K562 (cell line): ENCODE results near the gene TUFM. TPM values are rescaled to one million over a fixed set of nuclear protein-coding genes. Genes with fewer than 3 reads are reported as not detected.

Experiments
- ASH1L ChIP-seq: fragments of 450-650 bp; IDR thresholded peaks from 2 replicates; pipeline ENCODE4 v1.6.1; 2018; ENCODE audit warnings: borderline replicate concordance, mild to moderate bottlenecking, low read depth; ENCODE audit not compliant: partially characterized antibody
- BDP1 ChIP-seq: IDR thresholded peaks from 3 replicates; pipeline ENCODE4 v1.6.1; 2011; ENCODE audit not compliant: insufficient read length, insufficient read depth
- BMI1 ChIP-seq: fragments of 150-350 bp; IDR thresholded peaks from 2 replicates; pipeline ENCODE4 v1.6.1; 2014; ENCODE audit warnings: low read length
- BRCA1 ChIP-seq, 2 experiments: fragments of 450-650 bp in 1 of 2; sonication (generic) in 1 of 2; formaldehyde crosslinking in 1 of 2; IDR thresholded peaks; 2 replicates each; pipeline versions ENCODE4 v1.5.0 to v1.6.1; 2017 to 2020; ENCODE audit warnings: mild to moderate bottlenecking in 1 of 2, missing genetic modification reagents in 1 of 2
- ETS1 ChIP-seq: conservative IDR thresholded peaks from 2 replicates; pipeline ENCODE4 v1.6.1; 2011; ENCODE audit warnings: low read depth, mild to moderate bottlenecking, low read length; ENCODE audit not compliant: control insufficient read depth
- HNRNPL ChIP-seq: fragments of 200-400 bp; formaldehyde crosslinking; IDR thresholded peaks from 2 replicates; pipeline ENCODE4 v1.6.1; 2017; ENCODE audit warnings: low read depth, mild to moderate bottlenecking, low read length
- ID3 ChIP-seq, 2 experiments: fragments of 250-450 bp in 1 of 2; fragments of 450-650 bp in 1 of 2; sonication (Bioruptor Pico) in 1 of 2; IDR thresholded peaks; 2 replicates each; pipeline versions ENCODE4 v1.6.1 to v1.8.0; 2016 to 2021; ENCODE audit warnings: mild to moderate bottlenecking in 2 of 2, moderate library complexity in 2 of 2, missing compliant biosample characterization in 1 of 2, missing genetic modification characterization in 1 of 2
- LEF1 ChIP-seq: fragments of 450-650 bp; IDR thresholded peaks from 2 replicates; pipeline ENCODE4 v1.6.1; 2016; ENCODE audit warnings: mild to moderate bottlenecking
- MTA3 ChIP-seq: fragments of 450-650 bp; formaldehyde crosslinking; IDR thresholded peaks from 2 replicates; pipeline ENCODE4 v1.6.1; 2017; ENCODE audit warnings: mild to moderate bottlenecking, borderline replicate concordance
- PCBP2 ChIP-seq: fragments of 200-400 bp; formaldehyde crosslinking; IDR thresholded peaks from 2 replicates; pipeline ENCODE4 v1.6.1; 2018; ENCODE audit warnings: low read length, low read depth, mild to moderate bottlenecking, moderate library complexity; ENCODE audit not compliant: poor library complexity, severe bottlenecking
- ZBTB40 ChIP-seq, 2 experiments: fragments of 450-650 bp in 1 of 2; sonication (generic) in 1 of 2; formaldehyde crosslinking in 1 of 2; IDR thresholded peaks; 2 replicates each; pipeline versions ENCODE4 v1.7.1 to v1.9.0; 2016 to 2022; ENCODE audit warnings: inconsistent platforms in 1 of 2, mild to moderate bottlenecking in 1 of 2, missing genetic modification reagents in 1 of 2
- ZBTB9 ChIP-seq: fragments of 450-650 bp; formaldehyde crosslinking; IDR thresholded peaks from 2 replicates; pipeline ENCODE4 v1.4.0; 2020; ENCODE audit warnings: mild to moderate bottlenecking, moderate library complexity
- ZNF23 ChIP-seq: fragments of 250-450 bp; sonication (Bioruptor Pico); IDR thresholded peaks from 2 replicates; pipeline ENCODE4 v1.4.0; 2020; ENCODE audit warnings: mild to moderate bottlenecking
- polyA plus RNA-seq, 8 experiments: library from polyadenylated mRNA; depleted of rRNA in 4 of 8; stranded (reverse) in 5 of 8; unstranded in 3 of 8; fragments of >200 nt; fragmentation: Nextera tagmentation in 2 of 8; fragmentation: Illumina TruSeq in 1 of 8; extraction: Ambion mirVana in 2 of 8; extraction: Trizol in 1 of 8; gene quantifications; 2 replicates each; pipeline versions ENCODE4 v1.2.1 to v1.2.3, GENCODE V29; 2011 to 2014; ENCODE audit warnings: inconsistent platforms in 1 of 8, missing spikeins in 1 of 8
- total RNA-seq, 7 experiments: library from RNA; depleted of rRNA in 6 of 7; stranded (reverse); fragments of >200 nt in 6 of 7; fragmentation: Illumina TruSeq in 2 of 7; extraction: Trizol in 2 of 7; gene quantifications; 2 replicates each; pipeline versions ENCODE4 v1.2.1 to v1.2.3, GENCODE V29; 2011 to 2021; ENCODE audit warnings: low replicate concordance in 1 of 7

Gene TUFM
- total and polyA plus RNA-seq, 9 of the 15 experiments (the other 6 are each of a cell fraction or from before 2014, with no cell fraction given) = 34.1 to 434 (median 256) TPM

- peak; percentile 66; the same call in 1 of the 2 replicates for TF ChIP-seq ZBTB40 (IDR thresholded peaks at IDR 0.05)
- no peak for TF ChIP-seq ZBTB40 (CRISPR knock-in tag; IDR thresholded peaks at IDR 0.05)
- TF ChIP-seq ASH1L = no peak
- no peak for TF ChIP-seq BMI1
- peak; percentile 95 for TF ChIP-seq MTA3
- no peak for TF ChIP-seq PCBP2
- peak; percentile 54; the same call in 1 of the 2 replicates for TF ChIP-seq ZNF23 (CRISPR knock-in tag)
- TF ChIP-seq ZBTB9 (CRISPR knock-in tag) = peak; percentile 70; the same call in 1 of the 2 replicates
- peak; percentile 51; the same call in 1 of the 2 replicates for TF ChIP-seq ETS1
- TF ChIP-seq ID3 (CRISPR knock-in tag; IDR thresholded peaks at IDR 0.05) = no peak
- TF ChIP-seq ID3 (tag; IDR thresholded peaks at IDR 0.05) = peak; percentile 83
- peak; percentile 87 for TF ChIP-seq HNRNPL
- no peak; the same call in 1 of the 2 replicates for TF ChIP-seq LEF1
- TF ChIP-seq BRCA1 (IDR thresholded peaks at IDR 0.05) = no peak
- no peak for TF ChIP-seq BRCA1 (CRISPR knock-in tag; IDR thresholded peaks at IDR 0.05)
- TF ChIP-seq BDP1 = no peak
Measured at GRCh38 chr16:28822520-28823290, 23.4 kb downstream of the TUFM start, which contains the start of gene ATXN2L (continued).
